ENCODE measurements around the gene FAM53A.

FAM53A gene

DNA sequence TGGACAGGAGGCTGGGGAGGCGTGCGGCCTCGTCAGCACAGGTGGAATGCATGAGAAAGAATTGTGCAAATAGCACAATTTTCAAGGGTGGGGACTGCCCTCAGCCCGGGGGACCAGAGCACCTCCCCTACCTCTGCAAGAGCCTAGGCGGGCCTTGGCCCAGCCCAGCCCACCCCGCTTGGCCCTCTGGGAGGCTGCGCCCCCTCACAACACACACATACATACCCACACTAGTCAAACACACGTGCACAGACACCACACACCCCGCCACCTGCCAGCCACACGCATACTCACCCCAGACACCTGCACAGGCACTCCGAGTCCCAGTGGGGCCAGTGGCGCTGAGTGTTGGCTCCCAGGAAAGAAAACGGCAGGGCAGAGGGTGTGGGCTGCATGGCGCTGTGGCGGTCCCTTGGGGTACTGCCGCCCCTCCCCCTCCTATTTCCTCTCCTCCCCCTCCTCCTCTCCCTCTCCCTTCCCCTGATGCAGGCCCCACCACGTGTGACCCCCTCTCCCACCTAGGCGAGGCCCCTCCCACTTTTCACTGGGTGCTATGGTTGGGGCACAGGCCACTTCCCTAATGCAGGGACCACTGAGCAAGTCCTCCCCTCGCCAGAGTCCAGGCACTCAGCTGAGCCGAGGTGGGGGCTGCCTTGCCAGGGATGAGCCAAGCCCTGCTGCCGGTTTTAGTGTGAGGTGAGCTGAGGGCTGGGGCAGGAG lies 84.5 kb downstream of the FAM53A start:
- H3K9me3 ChIP-seq: no peaks in the 10 kb centered on the region
- TF ChIP-seq, protein P1, sequence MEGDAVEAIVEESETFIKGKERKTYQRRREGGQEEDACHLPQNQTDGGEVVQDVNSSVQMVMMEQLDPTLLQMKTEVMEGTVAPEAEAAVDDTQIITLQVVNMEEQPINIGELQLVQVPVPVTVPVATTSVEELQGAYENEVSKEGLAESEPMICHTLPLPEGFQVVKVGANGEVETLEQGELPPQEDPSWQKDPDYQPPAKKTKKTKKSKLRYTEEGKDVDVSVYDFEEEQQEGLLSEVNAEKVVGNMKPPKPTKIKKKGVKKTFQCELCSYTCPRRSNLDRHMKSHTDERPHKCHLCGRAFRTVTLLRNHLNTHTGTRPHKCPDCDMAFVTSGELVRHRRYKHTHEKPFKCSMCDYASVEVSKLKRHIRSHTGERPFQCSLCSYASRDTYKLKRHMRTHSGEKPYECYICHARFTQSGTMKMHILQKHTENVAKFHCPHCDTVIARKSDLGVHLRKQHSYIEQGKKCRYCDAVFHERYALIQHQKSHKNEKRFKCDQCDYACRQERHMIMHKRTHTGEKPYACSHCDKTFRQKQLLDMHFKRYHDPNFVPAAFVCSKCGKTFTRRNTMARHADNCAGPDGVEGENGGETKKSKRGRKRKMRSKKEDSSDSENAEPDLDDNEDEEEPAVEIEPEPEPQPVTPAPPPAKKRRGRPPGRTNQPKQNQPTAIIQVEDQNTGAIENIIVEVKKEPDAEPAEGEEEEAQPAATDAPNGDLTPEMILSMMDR (IDR thresholded peaks at IDR 0.05): no peak
- H3K27me3 ChIP-seq: peaks cover 0 to 89% of the 10 kb centered on the region in 2 donors
- no peak overlapping the region for H3K27ac ChIP-seq
- peaks cover 0 to 1% (median 0%) of the 10 kb centered on the region in 4 donors for H3K4me1 ChIP-seq
- H3K36me3 ChIP-seq: no peaks in the 10 kb centered on the region
- DNase-seq: no peak
- no peak overlapping the region for H3K4me3 ChIP-seq
- intact Hi-C loops (cut with DNase I; ENCODE audit: low total_unique reads): no loop called here

DNA sequence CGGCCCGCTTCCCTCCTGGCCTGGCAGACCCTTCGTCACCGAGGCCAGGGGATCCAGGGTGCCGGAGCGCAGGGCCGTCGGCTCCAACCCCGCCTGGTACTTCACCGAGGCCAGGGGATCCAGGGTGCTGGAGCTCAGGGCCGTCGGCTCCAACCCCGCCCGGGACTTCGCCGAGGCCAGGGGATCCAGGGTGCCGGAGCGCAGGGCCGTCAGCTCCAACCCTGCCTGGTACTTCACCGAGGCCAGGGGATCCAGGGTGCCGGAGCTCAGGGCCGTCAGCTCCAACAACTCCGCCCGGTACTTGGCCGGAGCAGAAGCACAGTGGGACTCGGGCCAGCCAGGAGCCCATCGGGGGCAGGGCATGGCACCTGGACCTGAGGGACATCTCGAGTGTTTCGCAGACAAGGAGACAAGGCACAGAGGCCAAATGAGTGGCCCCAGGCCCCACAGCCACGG lies 85.1 kb downstream of the FAM53A start:
- no peaks in the 10 kb centered on the region for H3K9me3 ChIP-seq
- intact Hi-C loops (cut with DNase I; ENCODE audit: low total_unique reads): no loop called here

DNA sequence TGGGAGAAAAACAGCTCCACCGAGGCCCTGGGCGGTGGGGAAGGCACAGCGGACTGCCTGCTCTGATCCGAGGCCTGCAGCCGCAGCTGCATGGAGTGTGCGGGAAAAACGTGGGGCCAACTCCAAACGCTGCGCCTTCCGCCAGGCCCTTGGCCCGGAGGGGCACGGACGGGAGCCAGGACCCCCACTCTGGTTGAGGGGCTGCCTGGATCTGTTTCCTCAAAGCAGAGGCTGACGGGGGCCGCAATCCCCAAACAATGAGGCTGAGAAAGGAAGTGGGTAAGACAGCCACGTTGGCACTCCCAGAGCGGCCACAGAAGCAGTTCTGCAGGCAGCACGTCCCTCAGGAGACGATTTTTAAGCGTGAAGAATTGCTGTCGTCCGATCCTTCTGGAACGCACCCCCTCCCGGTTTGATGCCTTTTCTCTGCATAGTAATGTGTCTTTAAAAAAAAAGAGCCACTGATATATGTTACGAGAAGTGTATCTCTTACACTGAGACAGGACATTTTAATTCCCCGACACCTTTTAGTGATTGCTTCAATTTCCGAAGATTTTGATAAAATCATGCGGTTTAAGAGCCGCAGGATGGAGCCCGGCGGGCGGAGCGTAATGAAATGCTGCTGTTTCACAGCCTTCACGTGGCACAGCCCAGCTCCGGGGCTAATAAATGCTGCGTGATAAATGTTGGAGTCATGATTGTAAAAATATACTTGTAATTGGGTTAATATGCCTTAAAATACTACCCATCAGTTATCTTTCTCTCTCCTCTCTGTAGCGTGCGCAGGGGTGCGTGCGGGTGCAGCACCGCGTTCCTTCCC lies 85.7 kb downstream of the FAM53A start:
- TF ChIP-seq, protein P1 (IDR thresholded peaks at IDR 0.05): no peak
- no peak for DNase-seq
- peaks cover 0 to 88% of the 10 kb centered on the region in 2 donors for H3K27me3 ChIP-seq
- H3K36me3 ChIP-seq: no peaks in the 10 kb centered on the region
- H3K4me3 ChIP-seq: no peak overlapping the region
- no peak overlapping the region for H3K27ac ChIP-seq
- intact Hi-C loops (cut with DNase I; ENCODE audit: low total_unique reads): no loop called here
- no peaks in the 10 kb centered on the region for H3K9me3 ChIP-seq
- no peaks in the 10 kb centered on the region for H3K4me1 ChIP-seq

More for the DNA sequence above, 85.1 kb downstream of the FAM53A start:
- no peak overlapping the region for H3K4me3 ChIP-seq
- no peaks in the 10 kb centered on the region for H3K36me3 ChIP-seq
- H3K27ac ChIP-seq: no peak overlapping the region
- H3K4me1 ChIP-seq: no peaks in the 10 kb centered on the region
- TF ChIP-seq, protein P1 (IDR thresholded peaks at IDR 0.05): no peak
- no peak for DNase-seq
- peaks cover 0 to 89% of the 10 kb centered on the region in 2 donors for H3K27me3 ChIP-seq

DNA sequence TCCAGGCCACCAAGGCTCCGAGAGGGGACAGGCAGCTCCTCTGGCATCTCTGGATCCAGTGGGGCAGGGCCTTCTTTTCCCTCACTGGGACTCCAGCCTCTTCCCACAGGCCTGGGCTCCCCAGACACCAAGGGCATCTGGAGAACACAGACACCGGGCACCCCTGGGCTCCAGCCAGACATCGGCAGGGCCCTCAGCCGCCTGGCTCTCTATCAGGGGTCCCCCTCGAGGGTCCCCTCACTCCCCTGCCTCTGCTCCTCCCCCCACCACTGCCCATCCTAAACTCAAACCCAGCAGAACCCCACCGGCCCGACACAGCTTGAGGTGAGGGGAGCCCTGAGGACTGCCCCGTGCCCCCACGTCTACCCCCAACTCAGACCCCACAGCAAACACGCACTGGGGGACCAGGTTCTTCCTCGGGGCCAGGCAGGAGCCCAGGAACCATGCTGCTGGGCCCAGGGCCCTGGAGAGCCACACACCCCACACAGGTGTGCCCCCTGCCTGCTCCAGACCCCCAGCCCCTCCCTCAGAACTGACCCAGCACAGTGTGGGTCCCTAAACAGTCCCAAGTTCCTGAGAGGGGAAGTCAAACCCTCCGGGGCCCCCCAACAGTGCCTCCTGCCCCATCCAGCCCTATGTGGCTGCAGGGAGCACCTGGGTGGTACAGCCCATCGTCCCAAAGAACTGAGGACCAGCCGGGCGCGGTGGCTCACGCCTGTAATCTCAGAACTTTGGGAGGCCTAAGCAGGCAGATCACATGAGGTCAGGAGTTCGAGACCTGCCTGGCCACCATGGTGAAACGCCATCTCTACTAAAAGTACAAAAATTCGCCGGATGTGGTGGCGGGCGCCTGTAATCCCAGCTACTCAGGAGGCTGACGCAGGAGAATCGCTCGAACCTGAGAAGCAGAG lies 86.8 kb downstream of the FAM53A start:
- Histone ChIP-seq H3K27me3 (peaks cover 0 to 87% of the 10 kb centered on the region in 2 donors), H3K9me3 (peaks cover 0 to under 1% (median 0%) of the 10 kb centered on the region in 3 donors), H3K4me3 (no peak overlapping the region), H3K36me3 (no peaks in the 10 kb centered on the region), H3K27ac (no peak overlapping the region), H3K4me1 (no peaks in the 10 kb centered on the region)
- no peak for DNase-seq
- intact Hi-C loops (cut with DNase I; ENCODE audit: low total_unique reads): no loop called here
- TF ChIP-seq, protein P1 (IDR thresholded peaks at IDR 0.05): no peak

DNA sequence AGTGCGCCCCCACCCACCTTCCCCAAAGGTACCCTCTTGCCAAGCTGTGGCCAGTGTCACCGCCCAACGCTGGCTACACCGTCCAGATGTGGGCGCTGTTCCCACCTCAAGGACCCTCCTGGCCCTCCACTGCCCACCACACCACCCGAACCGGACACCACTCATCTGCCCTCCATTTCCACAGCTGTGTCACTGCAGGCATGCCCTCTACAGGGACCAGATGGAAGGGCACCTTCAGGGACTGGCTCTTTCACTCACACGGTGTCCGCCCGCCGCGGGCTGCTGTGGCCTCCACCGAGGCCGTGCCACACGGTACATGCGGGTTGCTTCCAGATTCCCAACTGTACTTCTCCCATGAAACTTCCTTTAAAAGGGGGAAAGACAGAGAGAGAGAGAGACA lies 87.7 kb downstream of the FAM53A start:
- TF ChIP-seq, protein P1 (IDR thresholded peaks at IDR 0.05): no peak
- no peak overlapping the region for H3K4me3 ChIP-seq
- DNase-seq: no peak
- H3K36me3 ChIP-seq: no peaks in the 10 kb centered on the region
- H3K9me3 ChIP-seq: peaks cover 0 to 9% (median 8%) of the 10 kb centered on the region in 3 donors
- H3K27me3 ChIP-seq: peaks cover 0 to 78% of the 10 kb centered on the region in 2 donors
- intact Hi-C loops (cut with DNase I; ENCODE audit: low total_unique reads): no loop called here
- no peak overlapping the region for H3K27ac ChIP-seq
- no peaks in the 10 kb centered on the region for H3K4me1 ChIP-seq
